Naive B cell (primary cell): ENCODE data around the gene MOV10. TPM values are rescaled to one million over a fixed set of nuclear protein-coding genes. Genes with fewer than 3 reads are reported as not detected.

Experiments used
- ATAC-seq, 2 donors: fragments of 150-1000 bp; cut with Tn5 transposase; 2 replicates each; pipeline ENCODE4 v1.10.0; 2021; ENCODE audit warnings: low read depth in 2 of 2, mild to moderate bottlenecking in 2 of 2, moderate library complexity in 2 of 2
- DNase-seq: peaks from one replicate; pipeline ENCODE4 v3.0.0; 2022
- H3K27ac Mint-ChIP-seq, 6 donors: one replicate each; pipeline ENCODE4 v1.8.0; 2020 to 2022; ENCODE audit warnings: mild to moderate bottlenecking in 6 of 6, mixed read lengths in 6 of 6, moderate library complexity in 5 of 6, inconsistent platforms in 2 of 6
- H3K27me3 Mint-ChIP-seq, 3 donors: one replicate each; pipeline ENCODE4 v1.8.0; 2021 to 2022; ENCODE audit warnings: mixed read lengths in 3 of 3, mild to moderate bottlenecking in 1 of 3
- H3K36me3 Mint-ChIP-seq, 2 donors: one replicate each; pipeline ENCODE4 v1.8.0; 2020 to 2022; ENCODE audit warnings: mixed read lengths in 2 of 2, inconsistent platforms in 1 of 2, mild to moderate bottlenecking in 1 of 2
- H3K4me1 Mint-ChIP-seq, 3 donors: one replicate each; pipeline ENCODE4 v1.8.0; 2020 to 2022; ENCODE audit warnings: mixed read lengths in 3 of 3, inconsistent platforms in 1 of 3, mild to moderate bottlenecking in 1 of 3, moderate library complexity in 1 of 3
- H3K4me3 Mint-ChIP-seq, 8 donors: one replicate each; pipeline ENCODE4 v1.8.0; 2020 to 2022; ENCODE audit warnings: mild to moderate bottlenecking in 8 of 8, mixed read lengths in 8 of 8, moderate library complexity in 8 of 8, inconsistent platforms in 2 of 8
- H3K9me3 Mint-ChIP-seq, 7 donors: one replicate each; pipeline ENCODE4 v1.8.0; 2020 to 2022; ENCODE audit warnings: mixed read lengths in 7 of 7, mild to moderate bottlenecking in 5 of 7, inconsistent platforms in 2 of 7, moderate library complexity in 1 of 7
- polyA plus RNA-seq, 6 donors: library from polyadenylated mRNA; unstranded; fragments of 300-500 nt; fragmentation: Illumina TruSeq; gene quantifications; one replicate each; pipeline ENCODE4 v1.2.3, GENCODE V29; 2021; ENCODE audit warnings: low read depth in 6 of 6

MOV10 gene, protein sequence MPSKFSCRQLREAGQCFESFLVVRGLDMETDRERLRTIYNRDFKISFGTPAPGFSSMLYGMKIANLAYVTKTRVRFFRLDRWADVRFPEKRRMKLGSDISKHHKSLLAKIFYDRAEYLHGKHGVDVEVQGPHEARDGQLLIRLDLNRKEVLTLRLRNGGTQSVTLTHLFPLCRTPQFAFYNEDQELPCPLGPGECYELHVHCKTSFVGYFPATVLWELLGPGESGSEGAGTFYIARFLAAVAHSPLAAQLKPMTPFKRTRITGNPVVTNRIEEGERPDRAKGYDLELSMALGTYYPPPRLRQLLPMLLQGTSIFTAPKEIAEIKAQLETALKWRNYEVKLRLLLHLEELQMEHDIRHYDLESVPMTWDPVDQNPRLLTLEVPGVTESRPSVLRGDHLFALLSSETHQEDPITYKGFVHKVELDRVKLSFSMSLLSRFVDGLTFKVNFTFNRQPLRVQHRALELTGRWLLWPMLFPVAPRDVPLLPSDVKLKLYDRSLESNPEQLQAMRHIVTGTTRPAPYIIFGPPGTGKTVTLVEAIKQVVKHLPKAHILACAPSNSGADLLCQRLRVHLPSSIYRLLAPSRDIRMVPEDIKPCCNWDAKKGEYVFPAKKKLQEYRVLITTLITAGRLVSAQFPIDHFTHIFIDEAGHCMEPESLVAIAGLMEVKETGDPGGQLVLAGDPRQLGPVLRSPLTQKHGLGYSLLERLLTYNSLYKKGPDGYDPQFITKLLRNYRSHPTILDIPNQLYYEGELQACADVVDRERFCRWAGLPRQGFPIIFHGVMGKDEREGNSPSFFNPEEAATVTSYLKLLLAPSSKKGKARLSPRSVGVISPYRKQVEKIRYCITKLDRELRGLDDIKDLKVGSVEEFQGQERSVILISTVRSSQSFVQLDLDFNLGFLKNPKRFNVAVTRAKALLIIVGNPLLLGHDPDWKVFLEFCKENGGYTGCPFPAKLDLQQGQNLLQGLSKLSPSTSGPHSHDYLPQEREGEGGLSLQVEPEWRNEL
- 10 to 100 TPM in 3 of 6 donors, 1 to 10 TPM in 3; 3.4 to 10.5 (median 9.8) TPM for polyA plus RNA-seq

DNA sequence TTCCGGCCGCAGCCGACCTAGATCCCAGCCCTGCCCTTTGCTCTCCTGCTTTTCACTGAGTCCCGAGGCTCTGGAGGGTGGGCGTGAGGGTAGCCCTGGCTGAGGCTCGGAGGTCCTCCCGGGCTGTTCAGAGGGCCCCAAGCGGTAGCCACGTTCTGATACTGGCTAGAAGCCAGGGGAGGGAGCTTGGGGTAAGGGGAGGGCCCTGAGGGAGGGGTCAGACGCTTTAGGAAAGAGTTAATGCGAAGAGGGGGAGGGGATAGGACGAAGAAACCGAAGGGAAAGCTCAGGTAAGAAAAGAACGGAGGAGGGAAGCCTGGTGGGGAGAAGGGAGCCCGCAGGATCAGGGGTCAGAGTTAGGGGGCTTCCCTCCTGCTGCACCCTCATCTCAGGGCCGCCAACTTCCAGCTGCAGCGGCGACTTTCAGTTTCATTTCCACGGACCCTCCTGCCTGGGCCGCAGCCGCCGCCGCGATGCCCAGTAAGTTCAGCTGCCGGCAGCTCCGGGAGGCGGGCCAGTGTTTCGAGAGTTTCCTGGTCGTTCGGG lies at the start of gene MOV10:
MOV10 (plus strand) TSS at position 220 of the 546 bp plus-strand sequence; CDS start at position 474, 254 bp downstream.
- peak within 1 kb of the TSS; percentile 83 to 94 (median 91) for H3K27ac Mint-ChIP-seq
- peak; percentile 49 to 56 for ATAC-seq
- peaks cover 24 to 44% (median 29%) of the 10 kb centered on the region in 3 donors for H3K4me1 Mint-ChIP-seq

DNA sequence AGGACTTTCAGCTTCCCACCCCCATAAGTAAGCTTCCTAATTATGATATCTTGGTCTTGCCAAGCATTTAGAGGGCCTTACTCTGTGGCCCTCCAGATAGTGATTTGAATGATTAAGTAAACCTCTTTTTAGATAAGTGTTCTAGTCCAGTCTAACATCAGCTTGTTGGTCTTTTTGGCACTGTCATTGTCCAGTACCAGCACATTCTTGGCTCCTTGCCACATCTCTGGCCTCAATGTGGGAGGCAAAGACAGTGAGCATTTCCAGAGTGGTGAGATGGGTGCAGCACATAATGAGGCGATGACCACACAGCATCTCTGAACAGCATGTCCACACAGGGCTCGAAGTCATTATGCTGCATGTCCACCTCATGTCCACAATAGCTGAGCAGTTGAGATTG lies 48.8 kb upstream of the MOV10 start:
- DNase-seq, result no peak
- peaks cover 46 to 87% (median 61%) of the 10 kb centered on the region in 3 donors for H3K4me1 Mint-ChIP-seq
- H3K27me3 Mint-ChIP-seq, result no peaks in the 10 kb centered on the region
- H3K4me3 Mint-ChIP-seq, result peak overlapping the region in 3 of 8 donors; percentile 16 to 77 (median 35)
- H3K36me3 Mint-ChIP-seq, result peaks cover 19 to 23% of the 10 kb centered on the region in 2 donors
- no peaks in the 10 kb centered on the region for H3K9me3 Mint-ChIP-seq
- H3K27ac Mint-ChIP-seq, result peak overlapping the region in 5 of 6 donors; percentile 18 to 87 (median 36)
- no peak for ATAC-seq

More for the DNA sequence above, at the start of gene MOV10:
- H3K4me3 Mint-ChIP-seq, result peak within 1 kb of the TSS; percentile 84 to 99 (median 94)
- peaks cover 12 to 22% of the 10 kb centered on the region in 2 donors for H3K36me3 Mint-ChIP-seq
- H3K9me3 Mint-ChIP-seq, result no peaks in the 10 kb centered on the region
- DNase-seq, result peak; percentile 56
- no peaks in the 10 kb centered on the region for H3K27me3 Mint-ChIP-seq

GRCh38 chr1:112626193-112626592 lies 48.3 kb upstream of the MOV10 start:
- Mint-ChIP-seq H3K36me3 (peaks cover 19 to 23% of the 10 kb centered on the region in 2 donors), H3K4me1 (peaks cover 48 to 86% (median 62%) of the 10 kb centered on the region in 3 donors), H3K27me3 (no peaks in the 10 kb centered on the region), H3K9me3 (no peaks in the 10 kb centered on the region), H3K27ac (peak overlapping the region in 3 of 6 donors; percentile 52 to 87 (median 63)), H3K4me3 (peak overlapping the region in 2 of 8 donors; percentile 15 to 18)
- ATAC-seq (no peak), DNase-seq (no peak)

GRCh38 chr1:112626887-112627286 lies 47.6 kb upstream of the MOV10 start:
- H3K4me3 Mint-ChIP-seq, result peak overlapping the region in 2 of 8 donors; percentile 12 to 18
- H3K27ac Mint-ChIP-seq, result peak overlapping the region in 4 of 6 donors; percentile 52 to 90 (median 75)
- H3K4me1 Mint-ChIP-seq, result peaks cover 49 to 84% (median 69%) of the 10 kb centered on the region in 3 donors
- DNase-seq, result no peak
- no peaks in the 10 kb centered on the region for H3K27me3 Mint-ChIP-seq
- ATAC-seq, result no peak
- peaks cover 19 to 23% of the 10 kb centered on the region in 2 donors for H3K36me3 Mint-ChIP-seq
- no peaks in the 10 kb centered on the region for H3K9me3 Mint-ChIP-seq

DNA sequence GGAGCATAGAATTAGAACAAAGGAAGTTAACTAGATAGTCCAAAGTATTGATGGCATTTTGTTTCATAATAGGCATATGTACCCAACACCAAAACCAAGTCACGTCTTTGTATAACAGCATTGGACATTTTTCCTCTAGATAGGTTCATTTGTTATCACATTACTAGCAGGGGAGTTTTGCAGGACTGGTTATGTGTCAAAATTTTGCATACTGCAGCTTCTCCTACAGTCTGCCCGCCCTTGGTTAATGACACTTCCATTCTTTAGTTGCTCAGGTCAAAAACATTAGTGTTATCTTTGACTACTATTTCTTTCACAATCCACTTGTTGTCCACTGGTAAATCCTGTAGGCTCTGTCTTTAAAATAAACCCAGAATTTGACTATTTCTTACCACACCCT lies 45.9 kb upstream of the MOV10 start:
- H3K4me1 Mint-ChIP-seq, result peaks cover 59 to 85% (median 71%) of the 10 kb centered on the region in 3 donors
- H3K27ac Mint-ChIP-seq, result peak overlapping the region in 4 of 6 donors; percentile 7 to 78 (median 34)
- H3K36me3 Mint-ChIP-seq, result peaks cover 19 to 27% of the 10 kb centered on the region in 2 donors
- DNase-seq (no peak), ATAC-seq (peak in 1 of 2 donors; percentile 41)
- H3K4me3 Mint-ChIP-seq, result no peak overlapping the region
- H3K9me3 Mint-ChIP-seq, result no peaks in the 10 kb centered on the region
- H3K27me3 Mint-ChIP-seq, result no peaks in the 10 kb centered on the region

DNA sequence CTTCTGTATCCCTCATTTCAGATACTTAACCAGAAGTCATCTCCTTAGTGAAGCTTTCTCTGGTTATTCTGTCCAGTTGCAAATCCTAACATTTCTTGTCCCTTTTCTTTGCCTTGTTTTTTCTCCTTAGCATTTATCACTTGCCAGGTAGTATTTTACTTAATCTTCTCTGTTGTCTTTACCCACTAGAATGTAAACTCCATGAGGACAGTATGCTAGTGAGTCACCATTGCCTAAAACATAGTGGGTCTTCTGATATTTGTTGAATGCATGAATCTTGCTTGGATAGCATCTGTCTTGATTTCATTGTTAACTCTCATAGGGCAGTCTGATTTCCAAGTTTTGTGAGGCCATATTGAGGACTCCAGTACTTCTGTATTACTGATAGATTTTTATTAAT lies 45.2 kb upstream of the MOV10 start:
- ATAC-seq (no peak), DNase-seq (no peak)
- peak overlapping the region in 2 of 8 donors; percentile 4 to 5 for H3K4me3 Mint-ChIP-seq
- peaks cover 67 to 86% (median 78%) of the 10 kb centered on the region in 3 donors for H3K4me1 Mint-ChIP-seq
- H3K36me3 Mint-ChIP-seq, result peaks cover 19 to 32% of the 10 kb centered on the region in 2 donors
- H3K9me3 Mint-ChIP-seq, result no peaks in the 10 kb centered on the region
- H3K27me3 Mint-ChIP-seq, result no peaks in the 10 kb centered on the region
- peak overlapping the region in 4 of 6 donors; percentile 39 to 79 (median 77) for H3K27ac Mint-ChIP-seq

DNA sequence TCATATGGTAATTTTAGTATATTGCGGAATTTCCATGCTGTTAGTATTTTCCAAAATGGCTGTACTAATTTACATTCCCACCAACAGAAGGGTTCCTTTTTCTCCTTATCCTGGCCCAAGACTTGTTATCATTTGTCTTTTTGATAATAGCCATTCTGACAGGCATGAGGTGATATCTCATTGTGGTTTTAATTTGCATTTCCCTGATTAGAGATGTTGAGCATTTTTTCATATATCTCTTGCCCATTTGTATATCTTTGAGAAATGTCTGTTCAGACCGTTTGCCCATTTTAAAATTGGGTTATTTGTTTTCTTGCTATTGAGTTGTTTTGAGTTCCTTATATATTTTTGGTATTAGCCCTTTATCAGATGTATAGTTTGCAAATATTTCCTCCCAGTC lies 40.8 kb upstream of the MOV10 start:
- ATAC-seq (no peak), DNase-seq (no peak)
- no peaks in the 10 kb centered on the region for H3K9me3 Mint-ChIP-seq
- peak overlapping the region in 4 of 6 donors; percentile 16 to 75 (median 54) for H3K27ac Mint-ChIP-seq
- H3K36me3 Mint-ChIP-seq, result peaks cover 19 to 25% of the 10 kb centered on the region in 2 donors
- peak overlapping the region in 4 of 8 donors; percentile 3 to 34 (median 12) for H3K4me3 Mint-ChIP-seq
- H3K27me3 Mint-ChIP-seq, result no peaks in the 10 kb centered on the region
- peaks cover 63 to 78% (median 70%) of the 10 kb centered on the region in 3 donors for H3K4me1 Mint-ChIP-seq

DNA sequence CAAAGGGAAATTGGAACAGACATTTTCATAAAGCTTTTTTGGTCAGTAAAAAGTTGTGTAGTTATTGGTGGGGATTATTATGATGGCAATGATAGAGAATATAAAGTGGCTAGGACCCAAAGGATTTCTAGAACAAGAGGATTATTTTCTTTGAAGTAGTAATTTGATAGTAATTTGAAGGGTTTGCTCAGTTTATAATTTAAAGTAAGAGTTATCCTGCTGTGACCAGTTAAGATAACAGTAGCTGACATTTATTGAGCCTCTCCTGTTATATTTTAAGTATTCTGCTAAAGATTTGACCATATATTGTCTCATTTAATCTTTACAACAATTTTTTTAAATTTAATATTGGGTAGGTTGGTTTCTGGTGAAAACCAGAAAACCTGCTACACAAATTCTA lies 40.1 kb upstream of the MOV10 start:
- peaks cover 13 to 21% of the 10 kb centered on the region in 2 donors for H3K36me3 Mint-ChIP-seq
- no peak for DNase-seq
- ATAC-seq, result no peak
- H3K9me3 Mint-ChIP-seq, result no peaks in the 10 kb centered on the region
- no peaks in the 10 kb centered on the region for H3K27me3 Mint-ChIP-seq
- H3K4me1 Mint-ChIP-seq, result peaks cover 56 to 73% (median 62%) of the 10 kb centered on the region in 3 donors
- peak overlapping the region in 3 of 6 donors; percentile 60 to 78 (median 77) for H3K27ac Mint-ChIP-seq
- H3K4me3 Mint-ChIP-seq, result peak overlapping the region in 1 of 8 donors; percentile 34

DNA sequence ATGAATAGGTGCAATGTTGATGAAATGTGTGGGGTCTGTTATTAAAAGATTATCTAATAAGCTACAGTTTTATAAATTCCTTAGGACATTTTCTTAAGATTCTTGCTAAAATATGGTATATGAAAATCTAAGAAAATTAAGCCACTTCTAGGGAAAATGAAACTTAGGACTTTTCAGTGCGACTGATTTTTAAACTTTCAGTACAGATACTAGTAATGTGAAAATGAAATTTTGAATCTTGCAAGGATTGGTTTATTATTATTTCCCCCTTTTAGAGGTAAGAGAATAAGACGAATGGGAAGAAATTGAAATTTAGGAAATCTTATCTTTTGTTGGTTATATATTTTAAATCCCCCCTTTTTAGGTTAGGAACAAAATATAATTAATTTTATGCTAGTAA lies 38.4 kb upstream of the MOV10 start:
- H3K4me1 Mint-ChIP-seq, result peaks cover 46 to 61% (median 52%) of the 10 kb centered on the region in 3 donors
- DNase-seq (no peak), ATAC-seq (no peak)
- H3K4me3 Mint-ChIP-seq, result peak overlapping the region in 6 of 8 donors; percentile 15 to 74 (median 33)
- no peaks in the 10 kb centered on the region for H3K9me3 Mint-ChIP-seq
- peak overlapping the region in 4 of 6 donors; percentile 4 to 82 (median 74) for H3K27ac Mint-ChIP-seq
- H3K27me3 Mint-ChIP-seq, result no peaks in the 10 kb centered on the region
- H3K36me3 Mint-ChIP-seq, result peaks cover 9 to 16% of the 10 kb centered on the region in 2 donors

DNA sequence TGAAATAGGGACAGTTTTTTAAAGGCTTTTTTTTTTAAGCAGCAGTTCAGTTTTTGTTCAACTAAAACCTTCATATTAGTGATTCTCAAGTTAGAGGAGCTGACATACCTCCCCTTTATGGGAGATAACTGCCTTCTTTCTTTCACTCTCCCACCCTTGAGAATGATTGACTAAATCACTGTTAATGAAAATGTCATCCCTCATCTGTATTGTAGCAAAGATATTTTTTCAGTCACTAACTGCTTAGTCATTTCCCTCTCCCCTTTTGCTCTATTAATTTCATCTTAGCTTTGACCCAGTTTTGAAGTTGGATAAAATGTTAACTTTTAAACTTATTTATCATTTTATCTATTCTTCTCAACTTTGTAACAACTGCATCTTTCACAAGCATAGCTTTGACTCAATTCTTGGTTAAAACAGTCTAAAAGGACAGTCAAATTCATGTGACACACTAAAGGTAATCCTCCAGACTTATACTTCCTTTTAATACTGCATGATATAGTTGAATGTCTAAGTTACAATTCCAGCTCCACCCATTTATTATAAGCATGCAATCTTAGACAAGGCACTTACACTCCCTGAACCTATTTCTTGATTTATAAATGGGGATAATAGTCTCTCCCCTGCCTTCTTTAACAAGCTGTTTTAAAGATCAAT lies 37.7 kb upstream of the MOV10 start:
- H3K27ac Mint-ChIP-seq, result peak overlapping the region; percentile 39 to 90 (median 64)
- H3K36me3 Mint-ChIP-seq, result peaks cover 9 to 16% of the 10 kb centered on the region in 2 donors
- H3K27me3 Mint-ChIP-seq, result no peaks in the 10 kb centered on the region
- peaks cover 43 to 60% (median 45%) of the 10 kb centered on the region in 3 donors for H3K4me1 Mint-ChIP-seq
- no peaks in the 10 kb centered on the region for H3K9me3 Mint-ChIP-seq
- DNase-seq (no peak), ATAC-seq (no peak)
- H3K4me3 Mint-ChIP-seq, result peak overlapping the region in 2 of 8 donors; percentile 4 to 32

DNA sequence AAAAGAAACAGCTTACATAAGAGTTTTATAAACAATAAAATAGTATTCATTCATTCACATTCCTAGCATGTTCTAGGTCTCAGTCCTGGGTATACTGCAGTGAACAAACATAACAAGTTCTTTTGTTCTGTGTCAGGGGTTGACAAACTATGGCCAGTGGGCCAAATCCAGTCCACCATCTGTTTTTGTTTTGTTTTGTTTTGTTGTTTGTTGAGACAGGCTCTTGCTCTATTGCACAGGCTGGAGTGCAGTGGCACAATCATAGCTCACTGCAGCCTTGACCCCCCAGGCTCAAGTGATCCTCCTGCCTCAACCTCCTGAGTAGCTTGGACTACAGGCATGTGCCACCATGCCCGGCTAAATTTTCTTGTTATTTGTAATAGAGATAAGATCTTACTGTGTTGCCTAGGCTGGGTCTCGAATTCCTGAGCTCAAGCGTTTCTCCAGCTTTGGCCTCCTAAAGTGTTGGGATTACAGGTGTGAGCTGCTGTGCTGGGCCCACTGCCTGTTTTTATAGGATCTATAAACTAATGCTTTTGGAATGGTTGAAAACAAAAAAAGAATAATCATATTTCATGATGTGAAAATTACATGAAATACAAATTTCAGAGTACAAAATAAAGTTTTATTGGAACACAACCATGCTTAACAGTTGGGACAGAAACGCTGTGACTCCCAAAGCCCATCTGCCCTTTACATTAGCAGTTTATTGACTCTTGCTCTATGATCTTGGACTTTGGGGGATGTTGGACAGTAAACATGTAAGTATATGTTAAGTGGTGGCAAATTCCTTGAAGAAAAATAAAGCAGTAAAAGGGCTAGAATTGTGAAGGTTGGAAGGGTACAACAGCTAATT lies 37.0 kb upstream of the MOV10 start:
- no peaks in the 10 kb centered on the region for H3K27me3 Mint-ChIP-seq
- no peaks in the 10 kb centered on the region for H3K9me3 Mint-ChIP-seq
- peak overlapping the region in 2 of 8 donors; percentile 8 to 10 for H3K4me3 Mint-ChIP-seq
- no peak for DNase-seq
- peaks cover 39 to 58% (median 43%) of the 10 kb centered on the region in 3 donors for H3K4me1 Mint-ChIP-seq
- ATAC-seq, result no peak
- H3K36me3 Mint-ChIP-seq, result peaks cover 9 to 14% of the 10 kb centered on the region in 2 donors
- peak overlapping the region; percentile 26 to 95 (median 74) for H3K27ac Mint-ChIP-seq
